OCI-LY3 (cell line): ENCODE data around the gene TMCC2.

Experiments used
- EZH2phosphoT487 ChIP-seq: fragments of 200-600 bp; shearing (Covaris generic); IDR thresholded peaks from 2 replicates; pipeline ENCODE4 v1.6.1; 2018; ENCODE audit warnings: antibody characterized with exemption, mixed run types, low read depth
- TF ChIP-seq, protein P1 (sequence below): fragments of 200-600, 300-600 bp; sonication (generic); IDR thresholded peaks from 2 replicates; pipeline ENCODE4 v1.5.1; 2014; ENCODE audit warnings: antibody characterized with exemption, low read length, low read depth

DNA sequence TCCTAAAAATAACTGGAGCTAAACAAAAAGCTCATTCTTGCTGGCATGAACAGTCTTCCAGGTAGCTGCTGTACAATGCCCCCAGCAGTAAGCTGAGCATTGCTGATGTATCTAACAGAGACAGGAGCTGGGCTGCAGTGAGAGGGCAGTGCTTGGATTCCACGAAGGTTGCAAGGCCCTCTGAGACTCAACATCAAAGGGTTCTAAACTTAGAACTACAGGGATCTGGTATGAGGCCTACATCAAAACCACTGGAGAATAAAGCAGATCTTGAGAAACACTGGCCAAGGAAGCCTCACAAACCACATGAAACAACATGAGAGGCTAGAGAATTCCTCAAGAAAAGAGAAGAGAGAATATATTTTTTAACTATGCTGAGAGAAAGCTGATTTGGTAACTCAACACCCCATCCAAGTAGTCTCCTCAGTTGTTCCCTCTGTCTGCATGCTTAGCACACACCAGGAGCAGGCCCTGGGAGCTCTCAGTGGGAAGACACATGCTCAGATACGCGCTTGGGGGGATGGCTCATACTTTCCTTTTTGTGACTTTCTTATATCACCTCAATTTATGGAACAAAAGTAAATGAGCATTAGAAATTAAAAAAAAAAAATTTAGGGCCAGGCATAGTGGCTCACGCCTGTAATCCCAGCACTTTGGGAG, 43.9 kb upstream of the TMCC2 start:
- TF ChIP-seq, protein P1, sequence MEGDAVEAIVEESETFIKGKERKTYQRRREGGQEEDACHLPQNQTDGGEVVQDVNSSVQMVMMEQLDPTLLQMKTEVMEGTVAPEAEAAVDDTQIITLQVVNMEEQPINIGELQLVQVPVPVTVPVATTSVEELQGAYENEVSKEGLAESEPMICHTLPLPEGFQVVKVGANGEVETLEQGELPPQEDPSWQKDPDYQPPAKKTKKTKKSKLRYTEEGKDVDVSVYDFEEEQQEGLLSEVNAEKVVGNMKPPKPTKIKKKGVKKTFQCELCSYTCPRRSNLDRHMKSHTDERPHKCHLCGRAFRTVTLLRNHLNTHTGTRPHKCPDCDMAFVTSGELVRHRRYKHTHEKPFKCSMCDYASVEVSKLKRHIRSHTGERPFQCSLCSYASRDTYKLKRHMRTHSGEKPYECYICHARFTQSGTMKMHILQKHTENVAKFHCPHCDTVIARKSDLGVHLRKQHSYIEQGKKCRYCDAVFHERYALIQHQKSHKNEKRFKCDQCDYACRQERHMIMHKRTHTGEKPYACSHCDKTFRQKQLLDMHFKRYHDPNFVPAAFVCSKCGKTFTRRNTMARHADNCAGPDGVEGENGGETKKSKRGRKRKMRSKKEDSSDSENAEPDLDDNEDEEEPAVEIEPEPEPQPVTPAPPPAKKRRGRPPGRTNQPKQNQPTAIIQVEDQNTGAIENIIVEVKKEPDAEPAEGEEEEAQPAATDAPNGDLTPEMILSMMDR: no peak
- TF ChIP-seq EZH2phosphoT487: no peak
